OCI-LY3 (cell line): ENCODE data around the gene SH3YL1.

Experiments
- H2AFZ ChIP-seq: fragments of 200-600, 300-600 bp; shearing (Covaris generic); 2 replicates; pipeline ENCODE4 v1.6.0; 2014; ENCODE audit warnings: antibody characterized with exemption, low read depth, low read length
- H3K27ac ChIP-seq: fragments of 200-600, 300-600 bp; sonication (generic); 2 replicates; pipeline ENCODE4 v1.5.1; 2014; ENCODE audit warnings: mild to moderate bottlenecking, low read length, moderate library complexity, mixed read lengths
- H3K27me3 ChIP-seq: fragments of 200-600, 300-600 bp; sonication (generic); 2 replicates; pipeline ENCODE4 v1.6.1; 2014; ENCODE audit warnings: low read depth, low read length, mixed read lengths
- H3K36me3 ChIP-seq: fragments of 200-600, 300-600 bp; sonication (generic); replicated peaks from 2 replicates; pipeline ENCODE3; 2014; ENCODE audit warnings: low read depth, low read length, mixed read lengths
- H3K4me1 ChIP-seq: fragments of 300-600, 200-600 bp; sonication (generic); 2 replicates; pipeline ENCODE4 v1.6.1; 2014; ENCODE audit warnings: low read length, mixed read lengths
- H3K4me2 ChIP-seq: fragments of 200-600, 300-600 bp; sonication (generic); 2 replicates; pipeline ENCODE4 v1.6.1; 2014; ENCODE audit warnings: low read length, mixed read lengths
- H3K4me3 ChIP-seq: fragments of 300-600, 200-600 bp; sonication (generic); 2 replicates; pipeline ENCODE4 v1.5.1; 2014; ENCODE audit warnings: antibody characterized with exemption, mild to moderate bottlenecking, low read length, moderate library complexity
- H3K79me2 ChIP-seq: fragments of 300-600, 200-600 bp; shearing (Covaris generic); 2 replicates; pipeline ENCODE4 v1.6.1; 2014; ENCODE audit warnings: mild to moderate bottlenecking, low read length, mixed read lengths
- H3K9ac ChIP-seq: fragments of 300-600, 200-600 bp; shearing (Covaris generic); 2 replicates; pipeline ENCODE4 v1.6.0; 2014; ENCODE audit warnings: mild to moderate bottlenecking, low read length, moderate library complexity
- H3K9me3 ChIP-seq: fragments of 200-600, 300-600 bp; shearing (Covaris generic); 2 replicates; pipeline ENCODE4 v1.6.1; 2014; ENCODE audit warnings: low read length, mixed read lengths; ENCODE audit not compliant: insufficient read depth
- H4K20me1 ChIP-seq: fragments of 200-600, 300-600 bp; sonication (generic); 2 replicates; pipeline ENCODE4 v1.6.1; 2016; ENCODE audit warnings: low read length, mixed read lengths; ENCODE audit not compliant: insufficient read depth
- CTCF ChIP-seq: fragments of 200-600, 300-600 bp; sonication (generic); IDR thresholded peaks from 2 replicates; pipeline ENCODE4 v1.5.1; 2014; ENCODE audit warnings: antibody characterized with exemption, low read length, low read depth
- EZH2phosphoT487 ChIP-seq: fragments of 200-600 bp; shearing (Covaris generic); IDR thresholded peaks from 2 replicates; pipeline ENCODE4 v1.6.1; 2018; ENCODE audit warnings: antibody characterized with exemption, mixed run types, low read depth

Gene SH3YL1

GRCh38 chr2:238869-239268 is 25.0 kb downstream of the SH3YL1 start:
- H3K4me1 ChIP-seq, result no peaks in the 10 kb centered on the region
- no peaks in the 10 kb centered on the region for H3K79me2 ChIP-seq
- H3K27me3 ChIP-seq, result no peaks in the 10 kb centered on the region
- no peak overlapping the region for H3K4me3 ChIP-seq
- H3K36me3 ChIP-seq, result no peaks in the 10 kb centered on the region
- no peaks in the 10 kb centered on the region for H4K20me1 ChIP-seq
- no peak overlapping the region for H3K9ac ChIP-seq
- TF ChIP-seq CTCF (no peak), EZH2phosphoT487 (no peak)
- H2AFZ ChIP-seq, result no peak overlapping the region
- H3K27ac ChIP-seq, result no peak overlapping the region
- H3K4me2 ChIP-seq, result no peak overlapping the region
- no peaks in the 10 kb centered on the region for H3K9me3 ChIP-seq

GRCh38 chr2:238431-238830 is 25.4 kb downstream of the SH3YL1 start:
- Histone ChIP-seq H3K9ac (no peak overlapping the region), H3K79me2 (no peaks in the 10 kb centered on the region), H3K4me3 (no peak overlapping the region), H3K27me3 (no peaks in the 10 kb centered on the region), H3K4me1 (no peaks in the 10 kb centered on the region), H2AFZ (no peak overlapping the region), H3K36me3 (no peaks in the 10 kb centered on the region), H3K4me2 (no peak overlapping the region), H3K27ac (no peak overlapping the region), H3K9me3 (no peaks in the 10 kb centered on the region), H4K20me1 (no peaks in the 10 kb centered on the region)
- TF ChIP-seq CTCF (no peak), EZH2phosphoT487 (no peak)

- no peak overlapping the region for H3K9ac ChIP-seq
- no peak overlapping the region for H2AFZ ChIP-seq
- no peaks in the 10 kb centered on the region for H3K4me1 ChIP-seq
- no peaks in the 10 kb centered on the region for H3K79me2 ChIP-seq
- H3K4me3 ChIP-seq, result no peak overlapping the region
- H3K9me3 ChIP-seq, result no peaks in the 10 kb centered on the region
- no peaks in the 10 kb centered on the region for H3K27me3 ChIP-seq
- H4K20me1 ChIP-seq, result no peaks in the 10 kb centered on the region
- H3K36me3 ChIP-seq, result no peaks in the 10 kb centered on the region
- no peak overlapping the region for H3K4me2 ChIP-seq
- TF ChIP-seq CTCF (no peak), EZH2phosphoT487 (no peak)
- H3K27ac ChIP-seq, result no peak overlapping the region
Measured at GRCh38 chr2:237878-238277, 26.0 kb downstream of the SH3YL1 start.

GRCh38 chr2:236993-237539 is 26.8 kb downstream of the SH3YL1 start:
- Histone ChIP-seq H3K27ac (no peak overlapping the region), H2AFZ (no peak overlapping the region), H3K79me2 (no peaks in the 10 kb centered on the region), H3K36me3 (no peaks in the 10 kb centered on the region), H4K20me1 (no peaks in the 10 kb centered on the region), H3K4me3 (no peak overlapping the region), H3K4me1 (no peaks in the 10 kb centered on the region), H3K4me2 (no peak overlapping the region), H3K9me3 (no peaks in the 10 kb centered on the region), H3K9ac (no peak overlapping the region), H3K27me3 (no peaks in the 10 kb centered on the region)
- TF ChIP-seq CTCF (no peak), EZH2phosphoT487 (no peak)
